ENCODE measurements around the gene TC2N. TPM values are rescaled to one million over a fixed set of nuclear protein-coding genes. Genes with fewer than 3 reads are reported as not detected.

TC2N gene
- total and polyA plus RNA-seq, 9 of the 15 experiments (the other 6 are each of a cell fraction or from before 2014, with no cell fraction given), result 2.0 to 12.5 (median 7.3) TPM

GRCh38 chr14:91732439-91732838 lies 134.9 kb downstream of the TC2N start (continued):
- TF ChIP-seq IFI16 (CRISPR knock-in tag; IDR thresholded peaks at IDR 0.05), result no peak
- no peak for TF ChIP-seq E2F8 (IDR thresholded peaks at IDR 0.05; ENCODE audit: low read depth, partially characterized antibody)
- TF ChIP-seq TCF3 (CRISPR knock-in tag; IDR thresholded peaks at IDR 0.05), result no peak
- TF ChIP-seq GATAD2B (IDR thresholded peaks at IDR 0.05; ENCODE audit: borderline replicate concordance), result no peak
- TF ChIP-seq, protein P1, sequence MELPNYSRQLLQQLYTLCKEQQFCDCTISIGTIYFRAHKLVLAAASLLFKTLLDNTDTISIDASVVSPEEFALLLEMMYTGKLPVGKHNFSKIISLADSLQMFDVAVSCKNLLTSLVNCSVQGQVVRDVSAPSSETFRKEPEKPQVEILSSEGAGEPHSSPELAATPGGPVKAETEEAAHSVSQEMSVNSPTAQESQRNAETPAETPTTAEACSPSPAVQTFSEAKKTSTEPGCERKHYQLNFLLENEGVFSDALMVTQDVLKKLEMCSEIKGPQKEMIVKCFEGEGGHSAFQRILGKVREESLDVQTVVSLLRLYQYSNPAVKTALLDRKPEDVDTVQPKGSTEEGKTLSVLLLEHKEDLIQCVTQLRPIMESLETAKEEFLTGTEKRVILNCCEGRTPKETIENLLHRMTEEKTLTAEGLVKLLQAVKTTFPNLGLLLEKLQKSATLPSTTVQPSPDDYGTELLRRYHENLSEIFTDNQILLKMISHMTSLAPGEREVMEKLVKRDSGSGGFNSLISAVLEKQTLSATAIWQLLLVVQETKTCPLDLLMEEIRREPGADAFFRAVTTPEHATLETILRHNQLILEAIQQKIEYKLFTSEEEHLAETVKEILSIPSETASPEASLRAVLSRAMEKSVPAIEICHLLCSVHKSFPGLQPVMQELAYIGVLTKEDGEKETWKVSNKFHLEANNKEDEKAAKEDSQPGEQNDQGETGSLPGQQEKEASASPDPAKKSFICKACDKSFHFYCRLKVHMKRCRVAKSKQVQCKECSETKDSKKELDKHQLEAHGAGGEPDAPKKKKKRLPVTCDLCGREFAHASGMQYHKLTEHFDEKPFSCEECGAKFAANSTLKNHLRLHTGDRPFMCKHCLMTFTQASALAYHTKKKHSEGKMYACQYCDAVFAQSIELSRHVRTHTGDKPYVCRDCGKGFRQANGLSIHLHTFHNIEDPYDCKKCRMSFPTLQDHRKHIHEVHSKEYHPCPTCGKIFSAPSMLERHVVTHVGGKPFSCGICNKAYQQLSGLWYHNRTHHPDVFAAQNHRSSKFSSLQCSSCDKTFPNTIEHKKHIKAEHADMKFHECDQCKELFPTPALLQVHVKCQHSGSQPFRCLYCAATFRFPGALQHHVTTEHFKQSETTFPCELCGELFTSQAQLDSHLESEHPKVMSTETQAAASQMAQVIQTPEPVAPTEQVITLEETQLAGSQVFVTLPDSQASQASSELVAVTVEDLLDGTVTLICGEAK (IDR thresholded peaks at IDR 0.05), result no peak
- TF ChIP-seq, protein P1 (CRISPR knock-in tag; IDR thresholded peaks at IDR 0.05), result no peak
- TF ChIP-seq BCL6 (CRISPR knock-in tag; IDR thresholded peaks at IDR 0.05), result no peak
- no peak for TF ChIP-seq STAG1 (CRISPR knock-in tag; IDR thresholded peaks at IDR 0.05; ENCODE audit: borderline replicate concordance)
- TF ChIP-seq TAL1 (IDR thresholded peaks at IDR 0.05), result no peak
- no peak for TF ChIP-seq PPARD (CRISPR knock-in tag; IDR thresholded peaks at IDR 0.05)
- TF ChIP-seq ASH1L (IDR thresholded peaks at IDR 0.05; ENCODE audit: borderline replicate concordance, low read depth, partially characterized antibody), result no peak
- no peak for TF ChIP-seq ZBTB8A (IDR thresholded peaks at IDR 0.05; ENCODE audit: partially characterized antibody)
- TF ChIP-seq POLR2AphosphoS5 (IDR thresholded peaks at IDR 0.05; ENCODE audit: control insufficient read depth, insufficient read depth, low read depth, low read length), result no peak
- no peak for TF ChIP-seq XRCC3 (IDR thresholded peaks at IDR 0.05)
